Measurements from ENCODE around the gene LRRC18. TPM values are rescaled to one million over a fixed set of nuclear protein-coding genes. Genes with fewer than 3 reads are reported as not detected.

The LRRC18 gene
- total RNA-seq, 1 experiment from 2014 or later: not detected

DNA sequence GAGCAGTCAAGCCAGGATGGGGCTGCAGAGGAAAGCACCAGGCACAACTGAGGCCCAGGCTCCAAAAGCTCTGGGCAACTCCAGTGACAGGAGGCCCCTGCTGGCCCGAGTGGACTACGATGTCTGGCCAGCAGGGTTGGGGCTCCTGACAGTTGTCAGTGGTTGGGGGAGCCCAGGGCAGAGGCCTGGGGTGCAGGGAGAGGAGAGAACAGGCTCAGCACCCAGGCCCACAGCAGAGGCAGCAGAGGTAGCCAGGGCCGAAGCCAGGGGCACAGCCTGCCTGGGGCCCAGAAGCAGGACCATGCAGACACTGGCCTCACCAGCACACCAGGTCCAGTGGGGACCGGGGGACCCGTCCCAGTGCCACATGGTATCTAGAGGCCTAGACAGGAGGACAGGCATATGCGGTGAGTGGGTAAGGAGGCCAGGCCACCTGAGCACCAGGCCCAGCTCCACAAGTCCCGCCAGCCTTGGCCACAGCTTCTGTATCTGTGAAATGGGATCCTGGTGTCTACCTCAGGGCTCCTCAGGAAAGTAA is 46.0 kb upstream of the LRRC18 start:
- no TSS peak for BruUV-seq (replicated peaks)
- POLR2A ChIA-PET: no interaction called here

More for the DNA sequence above, 46.0 kb upstream of the LRRC18 start:
- H3K27ac ChIP-seq (ENCODE audit: low read depth, low read length): no peak overlapping the region
- no peak overlapping the region for H2AFZ ChIP-seq (ENCODE audit: low read depth, low read length, poor library complexity, severe bottlenecking)
- no peaks in the 10 kb centered on the region for H4K20me1 ChIP-seq (ENCODE audit: insufficient read depth)
- H3K9ac ChIP-seq (ENCODE audit: low read length): no peak overlapping the region
- intact Hi-C loops (cut with micrococcal nuclease): no loop called here
- no peaks in the 10 kb centered on the region for H3K36me3 ChIP-seq (ENCODE audit: control insufficient read depth in 1 of 2, insufficient read depth in 2 of 2, low read length in 2 of 2)
- no peaks in the 10 kb centered on the region for H3K9me3 ChIP-seq (ENCODE audit: control insufficient read depth in 1 of 2, insufficient read depth in 1 of 2, low read depth in 1 of 2, low read length in 2 of 2)
- no peaks in the 10 kb centered on the region for H3K27me3 ChIP-seq (ENCODE audit: insufficient read depth, low read length)
- DNase-seq (ENCODE audit: low read depth, low spot score) (no peak), ATAC-seq (no peak)
- H3K4me3 ChIP-seq (replicated peaks in 1 of 2; ENCODE audit: low read depth in 1 of 2, low read length in 2 of 2): no peak overlapping the region
- H3K9me2 ChIP-seq (ENCODE audit: insufficient read depth): no peaks in the 10 kb centered on the region
- H3K4me2 ChIP-seq (ENCODE audit: low read length): no peak overlapping the region
- H3K4me1 ChIP-seq (ENCODE audit: control insufficient read depth in 1 of 2, insufficient read depth in 2 of 2, low read length in 2 of 2): no peaks in the 10 kb centered on the region
- ChIA-PET RAD21 (ENCODE audit: low non-redundant PET in 1 of 2, low total read pairs in 2 of 2, uncharacterized antibody in 2 of 2, unreplicated experiment in 2 of 2) (no interaction called here), CTCF (interaction anchor here (1.4 kb wide), 1 partner anchor 10 kb away, joined by 3 read pairs; no protein-coding TSS in a partner anchor)
- TF ChIP-seq ELF1 (IDR thresholded peaks at IDR 0.05; ENCODE audit: borderline replicate concordance, low read depth) (no peak), TCF7L2 (IDR thresholded peaks at IDR 0.05; ENCODE audit: borderline replicate concordance, extremely low read depth, insufficient read depth, insufficient read length) (no peak), SP1 (IDR thresholded peaks at IDR 0.05; ENCODE audit: low read depth) (no peak), EZH2 (IDR thresholded peaks at IDR 0.05) (no peak), YY1 (IDR thresholded peaks at IDR 0.05; ENCODE audit: extremely low read depth, insufficient replicate concordance, low read depth, low read length) (no peak), CBX3 (IDR thresholded peaks at IDR 0.05; ENCODE audit: low read depth) (no peak), JUND (IDR thresholded peaks at IDR 0.05) (no peak), CEBPB (IDR thresholded peaks at IDR 0.05; ENCODE audit: low read depth) (no peak), REST (IDR thresholded peaks at IDR 0.05; ENCODE audit: low read depth) (no peak), ATF3 (IDR thresholded peaks at IDR 0.05) (no peak), POLR2A (IDR thresholded peaks at IDR 0.05; ENCODE audit: borderline replicate concordance, extremely low read depth, insufficient read depth, insufficient read length) (no peak), POLR2AphosphoS5 (IDR thresholded peaks at IDR 0.05; ENCODE audit: low read depth, low read length) (no peak), RAD21 (IDR thresholded peaks at IDR 0.05; ENCODE audit: low read depth) (no peak), SRF (IDR thresholded peaks at IDR 0.05; ENCODE audit: low read depth) (no peak)
- no peaks in the 10 kb centered on the region for H3K79me2 ChIP-seq (ENCODE audit: insufficient read depth, low read length)

Data from HCT116 (cell line).